Measurements from ENCODE around the gene CD248. TPM values are rescaled to one million over a fixed set of nuclear protein-coding genes. Genes with fewer than 3 reads are reported as not detected.

Gene CD248
- total RNA-seq, 6 experiments from 2014 or later: 437 to 739 (median 687) TPM

DNA sequence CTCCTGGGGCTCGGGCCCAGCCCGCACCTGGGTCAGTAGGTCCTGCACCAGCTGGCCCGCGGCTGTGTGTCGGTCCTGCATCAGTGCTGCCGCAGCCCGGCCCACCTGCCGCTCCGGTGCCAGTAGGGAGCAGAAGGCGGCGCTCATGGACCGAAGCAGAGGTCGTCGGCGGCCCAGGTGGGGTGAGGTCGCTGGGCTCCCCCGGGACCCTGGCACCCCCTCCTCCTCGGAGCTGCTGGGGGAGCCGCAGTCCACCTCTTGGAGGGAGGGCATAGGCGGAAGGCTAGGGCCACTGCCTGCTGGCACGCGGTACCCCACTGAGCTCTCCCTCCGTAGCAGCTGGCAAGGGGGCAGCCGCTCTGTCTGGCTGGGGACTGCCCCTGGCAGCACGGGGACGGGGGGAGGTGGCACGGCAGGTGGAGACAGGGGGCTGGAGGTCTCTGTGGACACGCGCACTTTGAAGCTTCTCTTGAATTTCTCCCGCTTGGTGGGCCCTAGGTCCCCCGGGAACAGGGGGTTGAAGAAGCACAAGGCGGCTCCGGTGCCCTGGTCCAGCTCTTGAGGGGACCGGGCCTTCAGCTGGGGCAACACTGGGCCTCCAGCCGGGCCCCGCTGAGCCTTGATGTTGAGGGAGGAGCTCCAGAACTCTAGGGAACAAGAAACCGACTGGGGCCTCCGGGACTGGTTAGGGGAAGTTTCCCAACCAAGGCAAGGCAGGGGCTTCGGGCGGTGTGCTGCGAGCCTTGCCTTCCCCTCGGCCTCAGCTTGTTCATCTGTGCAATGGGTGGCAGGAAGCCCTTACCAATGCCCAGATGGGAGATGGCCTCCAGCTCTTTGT lies 18.0 kb upstream of the CD248 start:
- peaks cover 32% of the 10 kb centered on the region for H3K4me1 Mint-ChIP-seq (ENCODE audit: low read depth)
- H3K4me3 Mint-ChIP-seq: peak overlapping the region; percentile 99
- H3K27ac Mint-ChIP-seq: peak overlapping the region; percentile 100
- TF ChIP-seq CTCF (IDR thresholded peaks at IDR 0.05): no peak
- H3K36me3 Mint-ChIP-seq (ENCODE audit: low read depth): peaks cover 19% of the 10 kb centered on the region
- H3K27me3 Mint-ChIP-seq (ENCODE audit: insufficient read depth): peaks cover 19% of the 10 kb centered on the region
- DNase-seq: no peak
- H3K9me3 Mint-ChIP-seq: no peaks in the 10 kb centered on the region

DNA sequence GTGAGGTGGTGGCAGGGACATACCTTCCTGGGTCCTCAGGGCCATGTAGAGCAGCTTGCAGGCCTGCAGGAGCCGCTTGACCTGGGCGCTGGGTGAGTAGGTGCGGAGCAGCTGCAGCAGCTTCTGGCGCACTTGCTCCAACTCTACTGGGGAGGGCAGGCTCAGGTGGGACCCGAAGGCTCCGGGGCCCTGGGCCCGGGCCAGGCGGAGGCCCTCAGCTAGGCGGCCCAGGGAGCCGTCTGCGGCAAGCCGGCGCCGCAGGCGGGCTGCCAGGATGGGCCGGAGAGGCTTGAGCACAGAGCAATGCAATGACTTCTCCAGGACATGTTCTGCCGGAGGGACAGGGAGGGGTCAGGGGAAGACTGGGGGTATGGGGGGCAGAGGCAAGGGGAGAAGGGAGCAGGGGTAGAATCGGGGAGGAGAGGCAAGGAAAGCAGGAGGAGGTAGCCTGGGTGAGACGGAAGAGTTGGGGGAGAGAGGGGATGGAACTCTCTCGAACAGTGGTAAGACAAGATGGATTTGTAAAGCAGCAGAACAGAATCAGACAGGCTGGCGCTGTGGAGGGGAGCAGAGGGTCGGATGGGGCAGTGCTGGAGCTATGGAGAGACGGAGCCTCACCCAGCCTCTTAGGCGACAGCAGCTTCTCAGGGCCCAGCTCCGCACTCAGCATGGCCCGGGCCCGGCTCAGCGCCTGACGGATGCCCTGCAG lies 17.2 kb upstream of the CD248 start:
- TF ChIP-seq CTCF (IDR thresholded peaks at IDR 0.05): no peak
- Mint-ChIP-seq H3K36me3 (ENCODE audit: low read depth) (peaks cover 16% of the 10 kb centered on the region), H3K9me3 (no peaks in the 10 kb centered on the region), H3K27me3 (ENCODE audit: insufficient read depth) (peaks cover 25% of the 10 kb centered on the region), H3K27ac (peak overlapping the region; percentile 67), H3K4me3 (peak overlapping the region; percentile 73), H3K4me1 (ENCODE audit: low read depth) (peaks cover 28% of the 10 kb centered on the region)
- DNase-seq: no peak

GRCh38 chr11:66333220-66333877 lies 16.5 kb upstream of the CD248 start:
- Mint-ChIP-seq H3K27ac (no peak overlapping the region), H3K36me3 (ENCODE audit: low read depth) (peaks cover 12% of the 10 kb centered on the region), H3K9me3 (no peaks in the 10 kb centered on the region), H3K4me1 (ENCODE audit: low read depth) (peaks cover 29% of the 10 kb centered on the region), H3K27me3 (ENCODE audit: insufficient read depth) (peaks cover 27% of the 10 kb centered on the region), H3K4me3 (no peak overlapping the region)
- no peak for DNase-seq
- TF ChIP-seq CTCF (IDR thresholded peaks at IDR 0.05): no peak

DNA sequence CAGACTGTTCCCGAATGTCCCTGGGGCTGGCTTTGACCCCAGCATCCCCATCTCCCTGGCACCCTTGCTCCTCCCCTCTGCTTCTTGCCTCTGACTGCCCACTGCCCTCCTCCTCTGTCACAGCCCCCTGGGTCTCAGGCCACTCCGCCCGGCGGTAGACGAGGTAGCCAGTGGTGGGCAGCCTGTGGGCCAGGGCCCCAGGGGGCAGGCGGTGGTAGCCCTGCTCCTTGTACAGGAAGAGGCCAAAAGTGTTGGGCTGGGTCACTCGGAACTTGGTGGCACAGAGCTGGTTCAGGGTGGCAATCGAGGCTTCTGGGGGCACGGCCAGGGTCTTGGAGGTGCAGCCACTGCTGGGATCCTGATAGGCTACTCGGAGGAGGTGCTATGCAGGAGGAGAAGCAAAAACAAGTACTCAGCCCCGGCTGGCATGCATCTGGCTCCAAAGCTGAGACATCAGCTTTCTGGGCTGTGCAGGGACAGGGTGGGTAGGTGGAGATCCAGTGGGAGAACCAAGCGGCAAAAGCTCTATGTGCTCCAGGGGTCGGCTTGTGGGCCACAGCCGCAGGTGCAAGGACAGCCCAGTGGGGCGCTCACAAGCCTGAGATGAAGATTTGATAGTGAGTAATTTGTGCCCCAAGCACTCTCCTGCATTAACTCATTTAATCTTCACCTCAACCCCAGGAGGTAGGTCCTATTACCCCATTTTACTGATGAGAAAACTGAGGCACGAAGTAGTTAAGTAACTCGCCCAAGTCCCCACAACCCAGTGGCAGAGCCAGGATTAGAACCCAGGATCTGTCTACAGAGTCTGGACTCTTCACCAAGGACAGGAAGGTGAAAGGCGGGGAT lies 15.8 kb upstream of the CD248 start:
- peaks cover 31% of the 10 kb centered on the region for H3K4me1 Mint-ChIP-seq (ENCODE audit: low read depth)
- H3K36me3 Mint-ChIP-seq (ENCODE audit: low read depth): peaks cover 12% of the 10 kb centered on the region
- H3K9me3 Mint-ChIP-seq: no peaks in the 10 kb centered on the region
- no peak overlapping the region for H3K4me3 Mint-ChIP-seq
- peak overlapping the region; percentile 45; the same call in 1 of the 2 replicates for H3K27ac Mint-ChIP-seq
- DNase-seq: no peak
- H3K27me3 Mint-ChIP-seq (ENCODE audit: insufficient read depth): peaks cover 25% of the 10 kb centered on the region
- TF ChIP-seq CTCF (IDR thresholded peaks at IDR 0.05): no peak

Data from HFFc6 (cell line).